Loucy (cell line): Measurements from ENCODE around the gene PRMT1.

Source experiments
- H2AFZ ChIP-seq: fragments of 200-600 bp; sonication (generic); 2 replicates; pipeline ENCODE4 v1.6.0; 2016; ENCODE audit warnings: antibody characterized with exemption, mild to moderate bottlenecking, low read length, moderate library complexity
- H3F3A ChIP-seq: fragments of 200-600 bp; 2 replicates; pipeline ENCODE4 v1.6.0; 2016; ENCODE audit warnings: antibody characterized with exemption, low read depth, mild to moderate bottlenecking
- H3K27me3 ChIP-seq: fragments of 200-600 bp; sonication (generic); 2 replicates; pipeline ENCODE4 v1.6.1; 2014; ENCODE audit warnings: low read length, mild to moderate bottlenecking; ENCODE audit not compliant: insufficient read depth, poor library complexity, severe bottlenecking
- H3K36me3 ChIP-seq: fragments of 200-600 bp; sonication (generic); 2 replicates; pipeline ENCODE4 v1.6.1; 2016; ENCODE audit warnings: low read length; ENCODE audit not compliant: insufficient read depth
- H3K4me1 ChIP-seq: fragments of 200-600 bp; sonication (generic); 2 replicates; pipeline ENCODE4 v1.5.1; 2014; ENCODE audit warnings: low read length, mild to moderate bottlenecking; ENCODE audit not compliant: insufficient read depth, poor library complexity, severe bottlenecking
- H3K4me2 ChIP-seq: fragments of 200-600 bp; sonication (generic); 2 replicates; pipeline ENCODE4 v1.6.0; 2014; ENCODE audit warnings: antibody characterized with exemption, low read length, low read depth, mild to moderate bottlenecking; ENCODE audit not compliant: poor library complexity, severe bottlenecking
- H3K4me3 ChIP-seq: fragments of 200-600 bp; sonication (generic); 2 replicates; pipeline ENCODE4 v1.5.1; 2014; ENCODE audit warnings: low read length, mild to moderate bottlenecking, mixed read lengths; ENCODE audit not compliant: poor library complexity, severe bottlenecking
- H3K79me2 ChIP-seq: fragments of 200-600 bp; sonication (generic); 2 replicates; pipeline ENCODE4 v1.6.1; 2014; ENCODE audit warnings: low read length; ENCODE audit not compliant: insufficient read depth
- H3K9ac ChIP-seq: fragments of 200-600 bp; sonication (generic); 2 replicates; pipeline ENCODE4 v1.6.0; 2014; ENCODE audit warnings: mild to moderate bottlenecking, low read depth, low read length, moderate library complexity; ENCODE audit not compliant: poor library complexity, severe bottlenecking
- H3K9me2 ChIP-seq: fragments of 200-600 bp; sonication (generic); replicated peaks from 2 replicates; pipeline ENCODE4 v1.6.1; 2016; ENCODE audit warnings: low read depth, low read length, mixed read lengths
- H3K9me3 ChIP-seq: fragments of 200-600 bp; sonication (generic); 2 replicates; pipeline ENCODE4 v1.6.1; 2014; ENCODE audit warnings: mild to moderate bottlenecking, antibody characterized with exemption, low read length, low read depth; ENCODE audit not compliant: insufficient read depth
- H4K20me1 ChIP-seq: fragments of 200-600 bp; sonication (generic); 2 replicates; pipeline ENCODE4 v1.6.0; 2014; ENCODE audit warnings: antibody characterized with exemption, low read length, mild to moderate bottlenecking; ENCODE audit not compliant: insufficient read depth, poor library complexity, severe bottlenecking
- CTCF ChIP-seq: fragments of 200-600 bp; sonication (generic); conservative IDR thresholded peaks from 2 replicates; pipeline ENCODE4 v1.5.1; 2014; ENCODE audit warnings: mild to moderate bottlenecking, antibody characterized with exemption, low read length
- EZH2phosphoT487 ChIP-seq: fragments of 200-600 bp; IDR thresholded peaks from 2 replicates; pipeline ENCODE4 v1.6.1; 2018; ENCODE audit warnings: antibody characterized with exemption, mild to moderate bottlenecking, moderate library complexity, borderline replicate concordance

The PRMT1 gene

GRCh38 chr19:49657493-49658138 is 19.5 kb upstream of the PRMT1 start:
- TF ChIP-seq EZH2phosphoT487 (no peak), CTCF (no peak)
- H3F3A ChIP-seq = no peaks in the 10 kb centered on the region

GRCh38 chr19:49658139-49658517 is 18.9 kb upstream of the PRMT1 start:
- H3K9ac ChIP-seq = no peak overlapping the region

More at GRCh38 chr19:49657493-49658138, 19.5 kb upstream of the PRMT1 start:
- Histone ChIP-seq H3K9me2 (no peaks in the 10 kb centered on the region), H3K4me2 (no peak overlapping the region), H3K36me3 (peaks cover 67% of the 10 kb centered on the region; the same call in 1 of the 2 replicates), H4K20me1 (no peaks in the 10 kb centered on the region), H3K27me3 (no peaks in the 10 kb centered on the region), H2AFZ (no peak overlapping the region), H3K79me2 (peaks cover under 1% of the 10 kb centered on the region; the same call in 1 of the 2 replicates), H3K4me1 (no peaks in the 10 kb centered on the region), H3K9ac (no peak overlapping the region), H3K9me3 (no peaks in the 10 kb centered on the region), H3K4me3 (no peak overlapping the region)

GRCh38 chr19:49658566-49659442 is 18.3 kb upstream of the PRMT1 start:
- Histone ChIP-seq H3K9me2 (no peaks in the 10 kb centered on the region), H3K79me2 (peaks cover 13% of the 10 kb centered on the region; the same call in 1 of the 2 replicates), H2AFZ (no peak overlapping the region), H3K36me3 (peaks cover 60% of the 10 kb centered on the region; the same call in 1 of the 2 replicates), H4K20me1 (peaks cover 5% of the 10 kb centered on the region), H3K4me1 (peaks cover under 1% of the 10 kb centered on the region), H3K9me3 (no peaks in the 10 kb centered on the region), H3K4me2 (no peak overlapping the region), H3K9ac (no peak overlapping the region), H3F3A (no peaks in the 10 kb centered on the region), H3K27me3 (no peaks in the 10 kb centered on the region), H3K4me3 (no peak overlapping the region)
- TF ChIP-seq CTCF (no peak), EZH2phosphoT487 (no peak)

More at GRCh38 chr19:49658139-49658517, 18.9 kb upstream of the PRMT1 start:
- H3F3A ChIP-seq = no peaks in the 10 kb centered on the region
- H3K4me1 ChIP-seq = no peaks in the 10 kb centered on the region
- no peaks in the 10 kb centered on the region for H3K9me3 ChIP-seq
- TF ChIP-seq EZH2phosphoT487 = no peak
- no peak for TF ChIP-seq CTCF
- no peak overlapping the region for H2AFZ ChIP-seq
- peaks cover 67% of the 10 kb centered on the region; the same call in 1 of the 2 replicates for H3K36me3 ChIP-seq
- peaks cover 6% of the 10 kb centered on the region; the same call in 1 of the 2 replicates for H3K79me2 ChIP-seq
- H4K20me1 ChIP-seq = peaks cover under 1% of the 10 kb centered on the region
- H3K9me2 ChIP-seq = no peaks in the 10 kb centered on the region
- H3K4me2 ChIP-seq = no peak overlapping the region
- H3K4me3 ChIP-seq = no peak overlapping the region
- H3K27me3 ChIP-seq = no peaks in the 10 kb centered on the region
